Lower leg skin (tissue), 4 donors: Measurements from ENCODE around the gene IL11RA. TPM values are rescaled to one million over a fixed set of nuclear protein-coding genes. Genes with fewer than 3 reads are reported as not detected.

Experiments
- DNase-seq, 2 donors: peaks; one replicate each; pipeline ENCODE4 v3.0.0-alpha.2; 2019; ENCODE audit warnings: low spot score in 2 of 2
- H3K4me3 ChIP-seq: fragments of 200-600 bp; sonication (generic); 2 replicates; pipeline ENCODE4 v1.5.1; 2017; ENCODE audit warnings: mild to moderate bottlenecking, low read depth; ENCODE audit not compliant: poor library complexity, severe bottlenecking
- POLR2A ChIP-seq, 2 donors: fragments of 450-650 bp; IDR thresholded peaks; one replicate each; pipeline ENCODE4 v1.6.1; 2016 to 2017; ENCODE audit warnings: antibody characterized with exemption in 2 of 2, mild to moderate bottlenecking in 1 of 2, moderate library complexity in 1 of 2
- WGBS, 2 donors: methylation state at CpG; one replicate each; pipeline ENCODE4 v1.1.5; 2018; 5-methylcytosine and 5-hydroxymethylcytosine counted together
- intact Hi-C: fragments of 100-400 bp; cut with DNase I; formaldehyde crosslinking; loops from one replicate; pipeline ENCODE4 v1.15.0; 2023; ENCODE audit warnings: low total_unique reads
- total RNA-seq, 4 donors: library from RNA; depleted of rRNA; stranded (reverse); fragments of >200 nt; gene quantifications; one replicate each; pipeline ENCODE4 v1.1.0, GENCODE V29; 2016
- TF ChIP-seq, protein P1 (sequence below), 3 donors: fragments of 450-650 bp; IDR thresholded peaks; one replicate each; pipeline ENCODE4 v1.5.1; 2016; ENCODE audit warnings: antibody characterized with exemption in 3 of 3, mild to moderate bottlenecking in 3 of 3, moderate library complexity in 2 of 3

The IL11RA gene
- 10 to 100 TPM; 27.7 to 37.7 (median 29.9) TPM for total RNA-seq

DNA sequence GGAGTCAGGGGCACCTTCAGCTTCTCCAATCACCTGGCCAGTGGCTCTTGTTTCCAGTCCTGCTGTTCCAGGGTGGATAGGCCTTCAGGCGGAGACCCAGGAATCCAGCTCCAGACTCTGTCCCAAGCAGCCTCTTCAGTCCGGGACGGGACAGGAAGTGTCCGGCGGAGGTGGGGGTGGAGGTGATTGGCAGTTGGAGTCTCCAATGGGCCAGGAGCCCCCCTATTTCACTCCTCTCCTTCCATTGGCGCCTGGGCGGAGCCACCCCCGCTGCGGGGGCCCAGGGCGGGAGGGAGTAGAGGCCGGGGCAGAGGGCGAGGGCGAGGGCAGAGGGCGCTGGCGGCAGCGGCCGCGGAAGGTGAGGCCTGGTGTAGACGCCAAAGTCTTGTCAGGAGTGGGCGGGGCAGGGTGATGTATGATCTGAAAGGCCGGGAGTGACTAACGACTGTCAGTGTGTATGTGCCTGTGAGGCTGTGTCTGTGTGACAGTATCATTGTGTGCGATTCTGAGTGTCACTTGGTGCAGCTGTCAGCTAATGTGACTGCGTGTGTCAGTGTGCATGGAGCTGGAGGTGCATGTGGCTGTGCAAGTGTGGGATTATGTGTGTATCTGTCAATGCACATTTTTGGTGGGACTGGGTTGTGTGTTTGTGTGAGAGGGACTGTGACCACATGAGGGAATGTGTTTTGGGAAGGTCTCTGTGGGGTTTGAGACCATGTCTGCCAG lies at the start of gene IL11RA:
Gene IL11RA, plus strand, starts transcription at position 310 of the 726 bp plus-strand sequence. CDS start 3,033 bp downstream, outside the sequence.
- DNase-seq, result peak; percentile 84 to 96
- 3% methylated on average over 22 to 24 of the region's 24 CpGs for WGBS, 2 donors
- TF ChIP-seq, protein P1, sequence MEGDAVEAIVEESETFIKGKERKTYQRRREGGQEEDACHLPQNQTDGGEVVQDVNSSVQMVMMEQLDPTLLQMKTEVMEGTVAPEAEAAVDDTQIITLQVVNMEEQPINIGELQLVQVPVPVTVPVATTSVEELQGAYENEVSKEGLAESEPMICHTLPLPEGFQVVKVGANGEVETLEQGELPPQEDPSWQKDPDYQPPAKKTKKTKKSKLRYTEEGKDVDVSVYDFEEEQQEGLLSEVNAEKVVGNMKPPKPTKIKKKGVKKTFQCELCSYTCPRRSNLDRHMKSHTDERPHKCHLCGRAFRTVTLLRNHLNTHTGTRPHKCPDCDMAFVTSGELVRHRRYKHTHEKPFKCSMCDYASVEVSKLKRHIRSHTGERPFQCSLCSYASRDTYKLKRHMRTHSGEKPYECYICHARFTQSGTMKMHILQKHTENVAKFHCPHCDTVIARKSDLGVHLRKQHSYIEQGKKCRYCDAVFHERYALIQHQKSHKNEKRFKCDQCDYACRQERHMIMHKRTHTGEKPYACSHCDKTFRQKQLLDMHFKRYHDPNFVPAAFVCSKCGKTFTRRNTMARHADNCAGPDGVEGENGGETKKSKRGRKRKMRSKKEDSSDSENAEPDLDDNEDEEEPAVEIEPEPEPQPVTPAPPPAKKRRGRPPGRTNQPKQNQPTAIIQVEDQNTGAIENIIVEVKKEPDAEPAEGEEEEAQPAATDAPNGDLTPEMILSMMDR (IDR thresholded peaks at IDR 0.05), result no peak
- no peak for TF ChIP-seq POLR2A (IDR thresholded peaks at IDR 0.05)
- intact Hi-C loops, result no loop called here
- no peak within 1 kb of the TSS for H3K4me3 ChIP-seq

DNA sequence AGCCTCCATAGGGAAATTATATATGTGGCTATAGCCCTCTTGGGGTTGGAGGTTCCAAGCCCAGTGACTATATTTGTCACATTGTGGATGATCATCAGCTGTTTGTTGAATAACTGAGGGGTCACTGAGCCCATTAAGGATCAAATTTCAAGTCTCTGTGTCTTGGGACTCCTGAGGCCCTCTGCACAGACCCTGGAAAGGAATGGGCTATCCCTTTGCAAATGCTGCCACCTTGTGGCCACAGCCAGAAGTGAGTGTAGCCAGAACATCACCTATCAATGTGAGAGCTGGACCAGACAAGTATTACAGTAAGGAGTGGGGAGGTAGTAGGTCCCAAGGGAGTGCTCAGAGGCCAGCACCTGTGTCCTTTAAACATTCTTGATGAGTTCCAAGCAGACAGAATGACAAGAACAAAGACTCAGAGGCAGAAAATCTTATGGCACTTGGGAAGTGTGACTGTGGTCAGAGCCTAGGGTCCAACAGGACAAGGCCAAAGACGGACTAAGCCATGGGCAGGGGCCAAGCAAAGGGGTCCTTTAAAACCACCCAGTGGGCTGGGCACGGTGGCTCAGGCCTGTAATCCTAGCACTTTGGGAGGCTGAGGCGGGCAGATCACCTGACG lies 48.3 kb upstream of the IL11RA start:
- WGBS, 2 donors, result 64 to 66% methylated on average over 4 of the region's 4 CpGs
- intact Hi-C loops, result no loop called here
- DNase-seq, result peak; percentile 80 to 97
- H3K4me3 ChIP-seq, result no peak overlapping the region
- TF ChIP-seq, protein P1 (IDR thresholded peaks at IDR 0.05), result peak in 1 of 3 donors; percentile 48
- TF ChIP-seq POLR2A (IDR thresholded peaks at IDR 0.05), result no peak

DNA sequence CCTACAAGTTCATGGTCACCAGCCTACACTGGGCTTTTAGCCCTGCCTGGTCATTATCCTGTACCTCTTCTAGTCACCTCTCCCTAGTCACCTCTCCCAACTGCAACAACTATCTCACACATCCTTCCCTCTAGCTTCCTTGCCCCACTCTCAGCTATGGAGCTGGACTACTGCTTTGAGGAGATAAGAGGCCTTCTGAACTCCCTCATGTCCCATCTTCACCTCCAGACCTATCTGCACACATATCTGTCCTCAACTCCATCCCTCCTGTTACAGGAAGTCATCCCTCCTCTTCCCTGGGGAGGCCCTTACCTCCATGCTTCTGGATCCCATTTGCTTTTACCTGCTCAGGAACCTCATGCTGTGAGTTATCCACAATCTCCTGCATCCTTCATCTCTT lies 45.8 kb upstream of the IL11RA start:
- H3K4me3 ChIP-seq, result no peak overlapping the region
- no peak for DNase-seq
- TF ChIP-seq POLR2A (IDR thresholded peaks at IDR 0.05), result no peak
- TF ChIP-seq, protein P1 (IDR thresholded peaks at IDR 0.05), result no peak
- intact Hi-C loops, result no loop called here

DNA sequence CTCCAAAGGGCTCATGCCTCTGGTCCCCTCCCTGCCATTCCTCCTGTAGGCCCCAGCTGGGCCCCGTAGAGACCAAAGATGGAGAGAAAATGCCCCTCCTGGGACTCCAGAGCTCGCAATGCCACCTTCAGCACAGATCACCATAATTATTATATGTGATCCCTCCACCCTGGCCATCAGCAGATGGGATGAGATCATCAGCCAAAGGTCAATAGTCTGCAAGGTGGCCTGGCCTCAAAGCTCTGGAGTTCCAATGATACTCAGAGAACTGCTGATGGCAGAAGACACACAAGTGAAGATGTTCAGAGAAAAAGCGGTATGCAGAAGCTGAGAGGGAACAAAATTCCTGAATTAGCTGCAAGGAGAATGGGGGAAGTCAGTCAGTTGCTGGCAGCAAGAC lies 45.1 kb upstream of the IL11RA start:
- 85 to 86% methylated on average over 3 of the region's 3 CpGs for WGBS, 2 donors
- no peak for TF ChIP-seq POLR2A (IDR thresholded peaks at IDR 0.05)
- TF ChIP-seq, protein P1 (IDR thresholded peaks at IDR 0.05), result no peak
- intact Hi-C loops, result no loop called here
- H3K4me3 ChIP-seq, result no peak overlapping the region
- DNase-seq, result no peak

DNA sequence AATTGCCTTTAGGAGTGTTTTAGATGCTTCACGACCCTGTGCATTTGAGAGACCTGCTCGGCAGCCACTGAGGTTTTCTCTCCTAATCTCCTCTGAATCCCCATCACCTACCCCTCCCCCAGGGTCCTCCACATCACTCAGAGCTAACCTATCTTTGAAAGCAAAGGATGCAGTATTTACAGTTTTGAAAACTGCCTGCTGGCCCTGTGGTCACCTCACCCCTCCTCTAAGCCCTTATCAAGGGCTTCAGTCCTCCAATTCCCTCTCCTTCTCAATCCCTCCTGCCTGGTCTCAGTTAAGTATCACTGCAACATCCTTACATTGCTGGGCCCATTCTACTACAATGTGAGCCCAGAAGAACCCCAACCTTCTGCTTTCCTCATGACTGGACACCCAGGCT lies 44.7 kb upstream of the IL11RA start:
- no peak for TF ChIP-seq POLR2A (IDR thresholded peaks at IDR 0.05)
- TF ChIP-seq, protein P1 (IDR thresholded peaks at IDR 0.05), result no peak
- WGBS, 2 donors, result 41 to 55% methylated on average over 2 of the region's 2 CpGs
- intact Hi-C loops, result no loop called here
- no peak overlapping the region for H3K4me3 ChIP-seq
- no peak for DNase-seq
